ENCODE measurements around the gene EIF4G3.
"Not testable (repeated sequence)": the region's sequence is repeated elsewhere in the genome, so short reads cannot be mapped to it uniquely, and the experiment has no call there.

The EIF4G3 gene

GRCh38 chr1:21105807-21106206, 70.9 kb downstream of the EIF4G3 start:
- DNase-seq (ENCODE audit: low spot score) = no peak

GRCh38 chr1:21104683-21105082, 72.0 kb downstream of the EIF4G3 start:
- no peak for DNase-seq (ENCODE audit: low spot score)

GRCh38 chr1:21100481-21100921, 76.2 kb downstream of the EIF4G3 start:
- DNase-seq (ENCODE audit: low spot score) = no peak

- DNase-seq (ENCODE audit: low spot score) = no peak
Measured at GRCh38 chr1:21099869-21100131, 76.9 kb downstream of the EIF4G3 start.

- no peak for DNase-seq (ENCODE audit: low spot score)
Measured at GRCh38 chr1:21099034-21099868, 77.4 kb downstream of the EIF4G3 start.

- no peak for DNase-seq (ENCODE audit: low spot score)
Measured at GRCh38 chr1:21098186-21098915, 78.3 kb downstream of the EIF4G3 start.

GRCh38 chr1:21097729-21098128, 79.0 kb downstream of the EIF4G3 start:
- DNase-seq (ENCODE audit: low spot score) = no peak

GRCh38 chr1:21095976-21096375, 80.7 kb downstream of the EIF4G3 start:
- DNase-seq (ENCODE audit: low spot score) = no peak

- DNase-seq (ENCODE audit: low spot score) = not testable (repeated sequence)
Measured at GRCh38 chr1:21094282-21094681, 82.4 kb downstream of the EIF4G3 start.

- DNase-seq (ENCODE audit: low spot score) = not testable (repeated sequence)
Measured at GRCh38 chr1:21093271-21093958, 83.3 kb downstream of the EIF4G3 start.

GRCh38 chr1:21092545-21092944, 84.2 kb downstream of the EIF4G3 start:
- DNase-seq (ENCODE audit: low spot score) = not testable (repeated sequence)

- DNase-seq (ENCODE audit: low spot score) = not testable (repeated sequence)
Measured at GRCh38 chr1:21091053-21091690, 85.5 kb downstream of the EIF4G3 start.

GRCh38 chr1:21090463-21090862, 86.2 kb downstream of the EIF4G3 start:
- no peak for DNase-seq (ENCODE audit: low spot score)

GRCh38 chr1:21089731-21090130, 87.0 kb downstream of the EIF4G3 start:
- no peak for DNase-seq (ENCODE audit: low spot score)

- no peak for DNase-seq (ENCODE audit: low spot score)
Measured at GRCh38 chr1:21089299-21089698, 87.4 kb downstream of the EIF4G3 start.

- DNase-seq (ENCODE audit: low spot score) = no peak
Measured at GRCh38 chr1:21084111-21084810, 92.4 kb downstream of the EIF4G3 start.

- no peak for DNase-seq (ENCODE audit: low spot score)
Measured at GRCh38 chr1:21082073-21082472, 94.6 kb downstream of the EIF4G3 start.

GRCh38 chr1:21077085-21077484, 99.6 kb downstream of the EIF4G3 start:
- DNase-seq (ENCODE audit: low spot score) = no peak

GRCh38 chr1:21072721-21073120, 104.0 kb downstream of the EIF4G3 start:
- peak; percentile 11 for DNase-seq (ENCODE audit: low spot score)

- DNase-seq (ENCODE audit: low spot score) = peak; percentile 53
Measured at GRCh38 chr1:21069549-21069948, 107.1 kb downstream of the EIF4G3 start.

- DNase-seq (ENCODE audit: low spot score) = no peak
Measured at GRCh38 chr1:21068937-21069336, 107.8 kb downstream of the EIF4G3 start.
